Left forelimb (tissue), 1 donor: ENCODE data around the gene CDKN2AIP.
"Not testable (repeated sequence)": the region's sequence is repeated elsewhere in the genome, so short reads cannot be mapped to it uniquely, and the experiment has no call there.

ENCODE experiments used
- DNase-seq: peaks from one replicate; pipeline ENCODE4 v3.0.0-alpha.2; 2018; ENCODE audit warnings: low spot score

CDKN2AIP gene

GRCh38 chr4:183413234-183414200 lies 30.9 kb upstream of the CDKN2AIP start:
- DNase-seq, result no peak

GRCh38 chr4:183416879-183417755 lies 27.3 kb upstream of the CDKN2AIP start:
- DNase-seq, result no peak

GRCh38 chr4:183422962-183423631 lies 21.3 kb upstream of the CDKN2AIP start:
- DNase-seq, result no peak

- DNase-seq, result no peak
These were observed 20.2 kb upstream of the CDKN2AIP start for GRCh38 chr4:183424109-183424744.

- DNase-seq, result no peak
These were observed 17.9 kb upstream of the CDKN2AIP start for GRCh38 chr4:183426507-183426906.

GRCh38 chr4:183429489-183429888 lies 14.9 kb upstream of the CDKN2AIP start:
- no peak for DNase-seq

- DNase-seq, result no peak
These were observed 14.0 kb upstream of the CDKN2AIP start for GRCh38 chr4:183430317-183430993.

- DNase-seq, result no peak
These were observed 13.5 kb upstream of the CDKN2AIP start for GRCh38 chr4:183430994-183431347.

GRCh38 chr4:183431614-183432013 lies 12.8 kb upstream of the CDKN2AIP start:
- no peak for DNase-seq

- not testable (repeated sequence) for DNase-seq
These were observed 11.3 kb upstream of the CDKN2AIP start for GRCh38 chr4:183433183-183433582.

- no peak for DNase-seq
These were observed 10.2 kb upstream of the CDKN2AIP start for GRCh38 chr4:183434264-183434663.

GRCh38 chr4:183434666-183435190 lies 9.7 kb upstream of the CDKN2AIP start:
- DNase-seq, result no peak

- DNase-seq, result no peak
These were observed 8.6 kb upstream of the CDKN2AIP start for GRCh38 chr4:183435803-183436202.

GRCh38 chr4:183436417-183436816 lies 8.0 kb upstream of the CDKN2AIP start:
- DNase-seq, result no peak

- DNase-seq, result no peak
These were observed 7.0 kb upstream of the CDKN2AIP start for GRCh38 chr4:183437452-183437851.

- no peak for DNase-seq
These were observed 5.8 kb upstream of the CDKN2AIP start for GRCh38 chr4:183438458-183439113.

GRCh38 chr4:183441276-183441675 lies 3.2 kb upstream of the CDKN2AIP start:
- no peak for DNase-seq

- no peak for DNase-seq
These were observed 702 bp upstream of the CDKN2AIP start for GRCh38 chr4:183443655-183444213.

- no peak for DNase-seq
These were observed 627 bp downstream of the CDKN2AIP start for GRCh38 chr4:183445097-183445428.

GRCh38 chr4:183447646-183448045 lies 3.2 kb downstream of the CDKN2AIP start:
- no peak for DNase-seq
